Measurements from ENCODE around the gene PLSCR1.

The PLSCR1 gene

DNA sequence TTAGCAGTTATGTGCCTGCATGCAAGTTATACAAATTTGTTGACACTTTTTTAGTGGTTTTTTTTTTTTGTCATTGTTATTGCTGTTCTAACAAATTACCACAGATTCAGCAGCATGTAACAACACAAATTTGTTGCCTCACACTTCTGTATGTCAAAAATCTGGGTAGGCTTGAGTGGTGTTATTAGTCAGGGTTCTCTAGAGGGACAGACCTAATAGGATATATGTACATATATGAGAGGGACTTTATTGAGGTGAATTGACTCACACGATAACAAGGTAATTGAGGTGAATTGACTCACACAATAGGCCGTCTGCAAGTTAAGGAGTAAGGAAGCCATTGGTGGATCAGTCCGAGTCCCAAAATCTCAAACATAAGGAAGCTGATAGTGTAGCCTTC is 15.0 kb upstream of the PLSCR1 start:
- no peaks in the 10 kb centered on the region for H3K4me1 Mint-ChIP-seq (ENCODE audit: low read depth)
- no peak overlapping the region for H3K27ac Mint-ChIP-seq
- peaks cover 5% of the 10 kb centered on the region for H3K9me3 Mint-ChIP-seq (ENCODE audit: low read depth)
- peaks cover 4% of the 10 kb centered on the region for H3K36me3 Mint-ChIP-seq
- no peak overlapping the region for H3K4me3 Mint-ChIP-seq
- no peaks in the 10 kb centered on the region for H3K27me3 Mint-ChIP-seq

DNA sequence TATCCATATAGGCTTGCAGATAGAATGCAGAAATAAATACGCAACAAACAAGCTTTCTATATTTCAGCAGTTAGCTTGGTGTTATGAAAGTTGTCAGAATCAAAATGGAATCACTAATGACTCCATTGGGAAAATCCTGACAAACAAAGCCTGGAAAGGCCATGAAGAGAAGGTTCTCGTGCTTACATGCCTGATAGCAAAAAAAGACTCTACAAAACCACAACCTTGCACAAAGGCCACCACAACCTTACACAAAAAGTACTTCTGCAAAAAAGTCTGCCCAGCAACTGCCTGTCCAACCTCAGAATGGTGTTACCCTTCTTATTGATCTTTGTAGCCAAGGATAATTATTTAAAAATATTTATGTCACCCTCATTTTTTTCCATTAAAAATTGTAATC is 14.4 kb upstream of the PLSCR1 start:
- Mint-ChIP-seq H3K27ac (no peak overlapping the region), H3K4me3 (no peak overlapping the region), H3K9me3 (ENCODE audit: low read depth) (peaks cover 5% of the 10 kb centered on the region), H3K4me1 (ENCODE audit: low read depth) (no peaks in the 10 kb centered on the region), H3K27me3 (no peaks in the 10 kb centered on the region), H3K36me3 (peaks cover 4% of the 10 kb centered on the region)

DNA sequence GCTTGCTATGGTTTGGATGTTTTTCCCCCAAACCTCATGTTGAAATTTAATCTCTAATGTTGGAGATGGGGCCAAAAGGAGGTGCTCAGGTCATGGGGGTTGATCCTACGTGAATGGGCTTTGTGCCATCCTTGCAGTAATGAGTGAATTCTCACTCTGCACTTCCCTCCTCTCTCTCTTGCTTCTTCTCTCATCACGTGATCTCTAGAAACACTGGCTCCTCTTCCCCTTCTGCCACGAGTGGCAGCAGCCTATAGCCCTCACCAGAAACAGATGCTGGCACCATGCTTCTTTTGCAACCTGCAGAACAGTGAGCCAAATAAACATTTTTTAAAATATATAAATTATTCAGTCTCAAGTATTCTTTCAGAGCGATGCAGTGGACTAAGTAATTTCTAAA is 13.3 kb upstream of the PLSCR1 start:
- H3K27me3 Mint-ChIP-seq: no peaks in the 10 kb centered on the region
- no peaks in the 10 kb centered on the region for H3K4me1 Mint-ChIP-seq (ENCODE audit: low read depth)
- no peak overlapping the region for H3K27ac Mint-ChIP-seq
- peaks cover 2% of the 10 kb centered on the region for H3K9me3 Mint-ChIP-seq (ENCODE audit: low read depth)
- H3K36me3 Mint-ChIP-seq: peaks cover 3% of the 10 kb centered on the region
- no peak overlapping the region for H3K4me3 Mint-ChIP-seq

DNA sequence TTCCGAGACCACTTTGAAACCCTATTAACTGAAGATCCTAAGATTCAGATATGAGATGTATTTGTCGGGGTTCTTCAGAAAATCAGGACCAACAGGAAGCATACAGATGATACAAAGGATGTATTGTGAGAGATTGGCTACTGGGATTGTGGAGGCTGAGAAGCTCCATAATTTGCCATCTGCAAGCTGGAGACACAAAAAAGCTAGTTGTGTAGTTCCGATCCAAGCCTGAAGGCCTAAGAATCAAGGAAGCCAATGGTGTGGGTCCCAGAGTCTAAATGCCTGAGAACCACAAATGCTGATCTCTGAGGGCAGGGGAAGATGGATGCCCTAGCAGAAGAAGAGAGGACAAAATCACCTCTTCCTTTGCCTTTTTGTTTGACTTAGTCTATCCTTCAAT is 10.9 kb upstream of the PLSCR1 start:
- Mint-ChIP-seq H3K4me1 (ENCODE audit: low read depth) (peaks cover 8% of the 10 kb centered on the region), H3K36me3 (no peaks in the 10 kb centered on the region), H3K9me3 (ENCODE audit: low read depth) (no peaks in the 10 kb centered on the region), H3K27ac (no peak overlapping the region), H3K27me3 (no peaks in the 10 kb centered on the region), H3K4me3 (no peak overlapping the region)

DNA sequence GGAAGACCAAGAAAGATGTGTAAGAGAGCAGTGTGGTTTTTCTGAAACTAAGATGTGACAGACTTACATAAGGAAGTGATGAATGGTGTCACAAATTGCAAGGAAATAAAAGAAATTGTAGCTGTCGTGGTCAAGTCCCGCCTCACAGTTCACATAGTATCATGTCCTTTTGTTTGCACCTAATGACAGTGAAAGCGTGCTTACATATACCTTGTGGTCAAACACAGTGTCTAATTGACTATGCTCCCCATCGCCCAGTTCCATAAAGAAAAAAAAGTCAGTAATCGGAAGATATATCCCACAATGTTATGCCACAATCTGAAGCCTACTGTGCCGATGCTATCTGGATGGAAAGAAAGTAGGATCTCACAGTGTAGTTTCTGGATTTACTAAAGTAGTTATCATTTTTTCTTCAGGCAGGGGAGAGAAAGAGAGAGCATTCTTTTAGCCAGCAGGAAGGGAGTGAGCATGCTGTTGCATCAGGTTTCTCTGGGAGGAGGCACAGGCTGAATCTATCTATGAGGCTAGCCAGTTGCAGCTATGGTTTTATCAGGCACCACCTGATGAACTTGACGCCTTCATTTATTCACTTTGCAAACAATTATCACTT is 9.8 kb upstream of the PLSCR1 start:
- no peaks in the 10 kb centered on the region for H3K9me3 Mint-ChIP-seq (ENCODE audit: low read depth)
- no peak overlapping the region for H3K27ac Mint-ChIP-seq
- peaks cover 12% of the 10 kb centered on the region for H3K4me1 Mint-ChIP-seq (ENCODE audit: low read depth)
- no peak overlapping the region for H3K4me3 Mint-ChIP-seq
- H3K36me3 Mint-ChIP-seq: no peaks in the 10 kb centered on the region
- H3K27me3 Mint-ChIP-seq: no peaks in the 10 kb centered on the region

DNA sequence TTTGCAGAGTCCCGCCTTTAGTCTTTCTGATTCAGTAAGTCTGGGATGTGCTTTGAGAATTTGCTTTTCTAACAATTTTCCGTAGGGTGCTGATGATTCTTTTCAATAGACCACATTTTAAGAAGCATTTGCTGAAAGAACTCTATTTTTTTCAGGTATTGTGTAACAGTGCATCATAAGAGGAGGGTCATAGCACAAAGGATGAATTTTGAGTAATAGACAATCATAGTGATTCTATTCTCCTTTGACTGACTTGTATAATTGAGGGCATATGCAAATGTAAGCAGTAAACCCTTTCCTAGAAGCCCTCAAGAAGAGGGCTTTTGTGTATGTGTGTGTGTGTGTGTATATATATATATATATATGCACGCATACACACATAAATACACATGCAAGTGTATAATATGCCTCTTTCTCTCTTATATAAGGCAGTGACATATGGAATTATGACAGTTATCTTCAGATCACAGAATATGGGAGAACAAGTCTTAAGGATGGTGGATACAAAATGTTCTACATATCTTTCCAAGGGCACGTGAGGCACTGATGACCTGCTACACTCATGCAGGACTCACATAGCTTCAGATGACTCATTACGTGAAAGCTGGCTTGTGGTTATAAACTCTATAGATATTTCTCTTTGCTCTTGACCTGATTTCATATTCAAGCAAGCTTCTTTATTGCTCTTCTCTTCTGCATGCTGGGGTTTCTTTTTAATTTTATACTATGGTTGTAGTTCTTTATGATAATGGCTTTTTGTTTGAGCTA is 6.5 kb upstream of the PLSCR1 start:
- Mint-ChIP-seq H3K9me3 (ENCODE audit: low read depth) (no peaks in the 10 kb centered on the region), H3K36me3 (no peaks in the 10 kb centered on the region), H3K27ac (no peak overlapping the region), H3K27me3 (no peaks in the 10 kb centered on the region), H3K4me1 (ENCODE audit: low read depth) (peaks cover 31% of the 10 kb centered on the region), H3K4me3 (no peak overlapping the region)

DNA sequence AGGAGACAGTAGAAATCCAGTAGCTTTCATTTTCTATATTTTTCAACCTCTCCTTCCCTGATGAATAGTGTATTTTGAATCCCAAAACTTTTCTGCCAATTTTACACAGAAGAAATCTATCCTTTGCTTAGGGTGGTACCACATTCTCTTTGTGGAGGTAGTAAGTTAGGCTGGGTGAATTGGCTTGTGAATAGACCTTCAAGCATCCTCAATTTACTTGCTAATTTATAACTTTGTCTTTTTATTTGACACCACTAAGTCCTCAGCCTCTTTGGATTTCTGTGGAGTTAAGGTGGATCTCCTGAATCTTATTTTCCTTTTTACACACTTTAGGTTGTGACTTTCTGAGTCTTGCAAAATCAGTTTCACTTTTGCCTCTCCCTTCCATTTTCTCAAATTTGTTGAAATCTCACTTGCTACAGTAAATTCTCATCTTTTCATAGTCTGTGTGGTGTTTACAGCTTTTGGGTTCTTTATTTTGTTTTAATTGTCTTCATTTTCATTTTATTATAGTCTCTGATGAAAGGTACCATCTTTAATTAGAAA is 5.7 kb upstream of the PLSCR1 start:
- no peak overlapping the region for H3K4me3 Mint-ChIP-seq
- H3K36me3 Mint-ChIP-seq: no peaks in the 10 kb centered on the region
- H3K27ac Mint-ChIP-seq: peak overlapping the region; percentile 17
- H3K4me1 Mint-ChIP-seq (ENCODE audit: low read depth): peaks cover 31% of the 10 kb centered on the region
- no peaks in the 10 kb centered on the region for H3K27me3 Mint-ChIP-seq
- no peaks in the 10 kb centered on the region for H3K9me3 Mint-ChIP-seq (ENCODE audit: low read depth)

DNA sequence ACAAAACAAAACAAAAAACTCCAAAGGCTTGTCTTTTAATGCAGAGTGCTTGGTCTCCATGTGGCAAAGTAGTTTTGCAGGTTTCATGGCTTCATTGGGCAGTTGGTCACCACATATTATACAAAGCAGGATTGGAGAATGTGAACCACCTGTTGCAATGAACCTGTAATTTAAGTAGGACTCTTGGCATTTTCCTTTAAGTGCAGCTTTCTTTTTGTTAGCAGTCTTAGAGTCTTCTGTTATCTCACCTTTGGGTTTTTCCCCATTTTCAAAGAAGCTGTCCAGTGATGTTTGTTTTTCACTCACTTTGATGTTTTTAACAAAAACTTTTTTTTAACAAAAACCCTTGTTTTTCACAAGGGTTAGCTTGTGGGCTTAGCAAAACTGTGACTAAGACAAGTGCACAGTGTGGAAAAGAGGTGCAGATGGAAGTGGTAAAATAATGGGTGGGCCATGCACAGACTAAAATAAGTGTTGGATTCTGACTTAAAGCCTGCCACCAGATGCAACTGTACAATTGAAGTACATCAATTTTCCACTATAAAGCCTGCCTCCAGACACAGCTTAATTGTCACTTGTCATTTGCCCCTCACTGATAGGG is 2.9 kb upstream of the PLSCR1 start:
- no peak overlapping the region for H3K27ac Mint-ChIP-seq

DNA sequence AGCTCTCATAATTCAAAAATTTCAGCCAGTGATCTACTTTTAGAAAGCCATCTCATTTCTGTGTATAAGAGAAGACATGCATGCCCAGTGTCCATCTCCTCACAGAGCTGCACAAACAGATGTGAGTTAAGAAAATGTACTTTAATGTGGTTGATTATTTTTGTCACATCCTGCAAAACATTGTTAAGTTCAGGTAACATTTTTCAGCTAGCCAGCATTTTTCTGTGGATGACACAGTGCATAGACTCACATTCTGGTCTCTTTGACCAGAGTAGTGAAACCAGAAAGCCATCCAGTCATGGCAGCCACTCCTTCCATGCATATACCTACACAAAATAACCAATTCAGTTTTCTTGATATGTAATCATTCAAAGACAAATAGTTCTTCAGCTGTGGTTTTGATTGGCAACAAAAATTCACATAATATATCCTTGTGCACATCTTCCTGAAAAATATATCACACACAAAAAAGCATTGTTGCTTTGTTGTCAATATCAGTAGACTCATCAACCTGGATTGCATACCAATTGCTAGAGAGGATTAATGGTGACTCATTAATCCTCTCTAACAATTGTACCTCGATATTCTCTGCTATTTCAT is 2.1 kb upstream of the PLSCR1 start:
- H3K27ac Mint-ChIP-seq: no peak overlapping the region
- H3K4me1 Mint-ChIP-seq (ENCODE audit: low read depth): peaks cover 54% of the 10 kb centered on the region
- no peaks in the 10 kb centered on the region for H3K9me3 Mint-ChIP-seq (ENCODE audit: low read depth)
- H3K4me3 Mint-ChIP-seq: no peak overlapping the region
- H3K36me3 Mint-ChIP-seq: peaks cover 3% of the 10 kb centered on the region
- H3K27me3 Mint-ChIP-seq: no peaks in the 10 kb centered on the region

More for the DNA sequence above, 2.9 kb upstream of the PLSCR1 start:
- Mint-ChIP-seq H3K9me3 (ENCODE audit: low read depth) (no peaks in the 10 kb centered on the region), H3K36me3 (peaks cover under 1% of the 10 kb centered on the region), H3K27me3 (no peaks in the 10 kb centered on the region), H3K4me1 (ENCODE audit: low read depth) (peaks cover 45% of the 10 kb centered on the region), H3K4me3 (no peak overlapping the region)

DNA sequence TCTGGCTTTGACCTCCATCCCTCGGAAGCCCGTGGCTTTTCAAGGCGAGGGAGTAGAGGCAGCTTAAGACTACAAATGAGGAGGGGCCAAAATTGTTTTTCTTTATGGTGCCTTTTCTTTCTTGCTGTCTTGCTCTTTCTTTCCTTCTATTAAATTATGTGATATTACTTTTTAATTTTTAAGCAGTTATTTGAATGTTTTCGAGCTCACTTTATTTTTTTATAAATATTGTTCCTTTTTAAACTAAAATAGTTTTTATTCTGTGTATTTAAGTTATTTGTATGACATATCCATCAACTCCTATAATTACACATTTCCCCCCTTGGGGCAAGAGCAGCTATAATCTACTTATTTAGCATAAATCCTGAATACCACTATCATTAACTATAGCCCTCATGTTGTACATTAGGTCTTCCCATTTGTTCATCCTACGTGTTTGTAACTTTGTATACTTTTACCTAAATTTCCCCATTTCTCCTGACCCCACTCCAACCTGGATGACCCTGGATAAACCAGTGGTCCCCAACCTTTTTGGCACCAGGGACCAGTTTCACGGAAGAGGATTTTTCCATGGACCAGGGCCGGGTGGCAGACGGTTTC is 622 bp upstream of the PLSCR1 start:
- no peaks in the 10 kb centered on the region for H3K9me3 Mint-ChIP-seq (ENCODE audit: low read depth)
- H3K4me1 Mint-ChIP-seq (ENCODE audit: low read depth): peaks cover 57% of the 10 kb centered on the region
- peak overlapping the region; percentile 83 for H3K27ac Mint-ChIP-seq
- no peaks in the 10 kb centered on the region for H3K27me3 Mint-ChIP-seq
- peaks cover 3% of the 10 kb centered on the region for H3K36me3 Mint-ChIP-seq
- peak overlapping the region; percentile 92 for H3K4me3 Mint-ChIP-seq

DNA sequence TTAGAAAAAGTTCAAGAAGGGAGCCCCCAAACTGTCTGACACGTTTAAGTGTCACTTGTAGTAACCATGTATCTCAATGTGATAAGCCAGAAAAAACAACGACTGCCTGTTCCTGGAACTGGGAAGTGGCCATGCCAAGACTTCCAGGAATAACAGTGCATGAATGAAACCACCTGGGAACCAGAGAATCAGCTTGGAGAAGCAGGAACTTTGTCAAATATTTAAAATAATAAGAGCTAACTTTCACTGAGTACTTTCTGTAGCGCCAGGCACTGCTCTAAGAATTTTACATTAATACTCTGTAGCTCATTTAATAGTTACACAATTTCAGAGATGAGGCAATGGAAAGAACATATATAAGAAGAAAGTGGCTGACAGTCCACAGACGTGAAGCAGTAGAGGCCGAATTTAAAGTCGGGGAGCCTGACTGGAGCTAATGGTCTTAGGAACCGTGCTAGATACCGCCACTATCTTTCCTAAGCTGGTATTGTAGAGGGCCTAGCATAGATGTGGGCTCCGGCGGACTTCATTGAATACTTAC is 876 bp downstream of the PLSCR1 start:
- Mint-ChIP-seq H3K36me3 (peaks cover 6% of the 10 kb centered on the region), H3K4me1 (ENCODE audit: low read depth) (peaks cover 64% of the 10 kb centered on the region), H3K9me3 (ENCODE audit: low read depth) (no peaks in the 10 kb centered on the region), H3K27ac (peak overlapping the region; percentile 83), H3K4me3 (peak overlapping the region; percentile 92), H3K27me3 (no peaks in the 10 kb centered on the region)

DNA sequence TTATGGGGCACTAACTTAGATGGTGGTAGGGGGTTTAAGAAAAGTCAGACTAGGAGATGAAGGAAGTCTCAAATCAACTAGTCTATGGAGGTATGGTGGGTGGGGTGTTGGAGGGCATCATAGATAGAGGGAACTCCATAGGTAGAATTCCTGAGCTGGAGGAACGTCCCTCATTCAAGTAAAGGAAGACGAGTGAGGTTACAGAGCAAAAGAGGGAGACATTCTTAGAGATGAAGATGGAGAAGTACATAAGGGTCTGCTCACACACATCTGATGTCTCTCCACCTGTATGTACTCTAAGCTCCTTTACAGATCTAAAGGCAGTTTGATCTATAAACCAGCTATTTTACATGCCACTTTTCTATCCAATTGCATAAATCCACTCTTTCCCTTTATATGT is 1.4 kb downstream of the PLSCR1 start:
- Mint-ChIP-seq H3K36me3 (peaks cover 6% of the 10 kb centered on the region), H3K4me1 (ENCODE audit: low read depth) (peaks cover 64% of the 10 kb centered on the region), H3K9me3 (ENCODE audit: low read depth) (no peaks in the 10 kb centered on the region), H3K4me3 (peak overlapping the region; percentile 92), H3K27me3 (no peaks in the 10 kb centered on the region), H3K27ac (peak overlapping the region; percentile 83)

DNA sequence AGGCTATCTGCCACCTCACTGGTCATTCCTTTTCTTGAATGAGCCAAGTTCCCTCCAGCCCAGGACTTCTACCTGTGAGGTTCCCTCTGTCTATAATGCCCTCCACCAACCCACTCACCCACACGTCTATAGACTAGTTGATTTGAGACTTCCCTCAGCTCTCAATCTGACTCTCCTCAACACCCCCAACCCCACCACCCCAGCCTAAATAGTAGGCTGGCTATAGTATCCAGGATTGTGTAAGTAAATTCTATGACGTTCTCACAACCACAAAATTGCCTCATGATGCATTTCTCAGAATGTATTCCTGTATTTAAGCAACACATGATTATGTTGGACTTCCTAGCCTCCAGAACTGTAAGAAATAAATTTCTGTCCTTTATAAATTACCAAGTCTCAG is 2.2 kb downstream of the PLSCR1 start:
- H3K36me3 Mint-ChIP-seq: peaks cover 9% of the 10 kb centered on the region
- H3K4me1 Mint-ChIP-seq (ENCODE audit: low read depth): peaks cover 64% of the 10 kb centered on the region

DNA sequence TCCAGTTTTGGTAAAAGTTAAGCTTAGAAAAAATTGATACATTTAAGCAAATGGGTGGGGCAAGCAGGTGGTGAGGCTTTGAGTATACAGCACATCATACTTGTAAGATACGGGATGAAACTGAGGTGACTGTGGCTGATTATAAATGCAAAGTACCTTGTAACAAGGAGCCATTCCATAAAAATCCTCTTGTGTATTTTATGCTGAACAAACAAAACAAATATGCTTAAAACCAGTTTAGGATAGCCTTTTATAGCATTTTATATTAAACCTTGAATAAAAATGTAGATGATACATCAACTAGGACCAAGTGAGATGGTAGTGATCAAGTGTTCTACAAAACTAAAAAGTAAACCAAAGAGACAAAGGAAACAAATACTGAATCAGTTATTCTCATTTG is 3.4 kb downstream of the PLSCR1 start:
- no peak overlapping the region for H3K27ac Mint-ChIP-seq
- H3K4me3 Mint-ChIP-seq: peak overlapping the region; percentile 92
- peaks cover 59% of the 10 kb centered on the region for H3K4me1 Mint-ChIP-seq (ENCODE audit: low read depth)
- no peaks in the 10 kb centered on the region for H3K27me3 Mint-ChIP-seq
- H3K36me3 Mint-ChIP-seq: peaks cover 16% of the 10 kb centered on the region
- H3K9me3 Mint-ChIP-seq (ENCODE audit: low read depth): no peaks in the 10 kb centered on the region

More for the DNA sequence above, 2.2 kb downstream of the PLSCR1 start:
- Mint-ChIP-seq H3K27ac (peak overlapping the region; percentile 25), H3K9me3 (ENCODE audit: low read depth) (no peaks in the 10 kb centered on the region), H3K4me3 (peak overlapping the region; percentile 92), H3K27me3 (no peaks in the 10 kb centered on the region)
